ENCODE results near the gene PQBP1.

- TF ChIP-seq POLR2AphosphoS5 (IDR thresholded peaks at IDR 0.05): peak; percentile 83
- TF ChIP-seq POLR2A (IDR thresholded peaks at IDR 0.05): peak; percentile 79 to 80
These were observed 21.1 kb downstream of the PQBP1 start, which contains the start of gene PIM2 for GRCh38 chrX:48918643-48919340.

Data from gastroesophageal sphincter (tissue), 2 donors.